Mesothelial cell of epicardium (in vitro differentiated cells): ENCODE measurements around the gene AP2A1. TPM values are rescaled to one million over a fixed set of nuclear protein-coding genes. Genes with fewer than 3 reads are reported as not detected.
A peak's percentile ranks its signal among the peaks of the same experiment; 100 is the strongest.

ENCODE experiments used
- DNase-seq, 2 experiments: peaks; one replicate each; pipeline ENCODE4 v3.0.0; 2021; ENCODE audit warnings: low spot score in 2 of 2; ENCODE audit not compliant: unreplicated experiment in 2 of 2
- H3K27ac Mint-ChIP-seq: 2 replicates; pipeline ENCODE4 v1.8.0; 2021; ENCODE audit warnings: mixed read lengths
- H3K27me3 Mint-ChIP-seq: 2 replicates; pipeline ENCODE4 v1.8.0; 2021; ENCODE audit warnings: low read depth, mixed read lengths
- H3K36me3 Mint-ChIP-seq: 2 replicates; pipeline ENCODE4 v1.8.0; 2021; ENCODE audit warnings: mixed read lengths
- H3K4me1 Mint-ChIP-seq: 2 replicates; pipeline ENCODE4 v1.8.0; 2021; ENCODE audit warnings: mixed read lengths
- H3K4me3 Mint-ChIP-seq: 2 replicates; pipeline ENCODE4 v1.8.0; 2021; ENCODE audit warnings: mild to moderate bottlenecking, moderate library complexity, mixed read lengths
- H3K9me3 Mint-ChIP-seq: 2 replicates; pipeline ENCODE4 v1.8.0; 2021; ENCODE audit warnings: mixed read lengths
- CTCF ChIP-seq: fragments of 200-600 bp; sonication (generic); IDR thresholded peaks from one replicate; pipeline ENCODE4 v1.5.0; 2021; ENCODE audit warnings: antibody characterized with exemption; ENCODE audit not compliant: unreplicated experiment
- microRNA-seq: library from miRNA; unstranded; fragments of <30 nt; microRNA quantifications from one replicate; pipeline ENCODE4 v1.2.0, GENCODE V29; 2021; ENCODE audit warnings: inconsistent platforms, mixed read lengths
- total RNA-seq: library from RNA; stranded (reverse); gene quantifications from 3 replicates; pipeline ENCODE4 v1.2.1, GENCODE V29; 2021

Gene AP2A1
- total RNA-seq, 1 donor from 2014 or later: 85.2 TPM

- no peak for DNase-seq
- Mint-ChIP-seq H3K27me3 (no peaks in the 10 kb centered on the region), H3K4me3 (peak overlapping the region; percentile 48), H3K4me1 (peaks cover 25% of the 10 kb centered on the region), H3K27ac (peak overlapping the region; percentile 68), H3K9me3 (peaks cover 11% of the 10 kb centered on the region), H3K36me3 (peaks cover 19% of the 10 kb centered on the region)
- TF ChIP-seq CTCF: no peak
Observed at GRCh38 chr19:49853852-49854377, 87.1 kb downstream of the AP2A1 start.

- Mint-ChIP-seq H3K9me3 (peaks cover 7% of the 10 kb centered on the region), H3K36me3 (peaks cover 14% of the 10 kb centered on the region), H3K27me3 (no peaks in the 10 kb centered on the region), H3K4me1 (peaks cover 25% of the 10 kb centered on the region), H3K4me3 (no peak overlapping the region), H3K27ac (no peak overlapping the region)
- no peak for DNase-seq
- TF ChIP-seq CTCF: no peak
Observed at GRCh38 chr19:49854378-49855263, 87.8 kb downstream of the AP2A1 start.

- peaks cover 19% of the 10 kb centered on the region for H3K4me1 Mint-ChIP-seq
- H3K36me3 Mint-ChIP-seq: peaks cover 7% of the 10 kb centered on the region
- peaks cover under 1% of the 10 kb centered on the region for H3K9me3 Mint-ChIP-seq
- TF ChIP-seq CTCF: no peak
- H3K27ac Mint-ChIP-seq: peak overlapping the region; percentile 53
- no peaks in the 10 kb centered on the region for H3K27me3 Mint-ChIP-seq
- no peak overlapping the region for H3K4me3 Mint-ChIP-seq
- no peak for DNase-seq
Observed at GRCh38 chr19:49855277-49855675, 88.5 kb downstream of the AP2A1 start.

GRCh38 chr19:49855676-49856573 lies 89.1 kb downstream of the AP2A1 start:
- peaks cover 19% of the 10 kb centered on the region for H3K4me1 Mint-ChIP-seq
- TF ChIP-seq CTCF: no peak
- H3K27me3 Mint-ChIP-seq: no peaks in the 10 kb centered on the region
- peaks cover 7% of the 10 kb centered on the region for H3K36me3 Mint-ChIP-seq
- peak overlapping the region; percentile 53 for H3K27ac Mint-ChIP-seq
- no peak for DNase-seq
- H3K9me3 Mint-ChIP-seq: no peaks in the 10 kb centered on the region
- H3K4me3 Mint-ChIP-seq: no peak overlapping the region

GRCh38 chr19:49856574-49857021 lies 89.8 kb downstream of the AP2A1 start:
- no peak for DNase-seq
- H3K9me3 Mint-ChIP-seq: no peaks in the 10 kb centered on the region
- H3K4me3 Mint-ChIP-seq: no peak overlapping the region
- peaks cover 9% of the 10 kb centered on the region for H3K36me3 Mint-ChIP-seq
- no peak for TF ChIP-seq CTCF
- H3K4me1 Mint-ChIP-seq: peaks cover 21% of the 10 kb centered on the region
- no peaks in the 10 kb centered on the region for H3K27me3 Mint-ChIP-seq
- H3K27ac Mint-ChIP-seq: no peak overlapping the region

Small RNAs within 50 kb of the gene (microRNA-seq; reads per million reads assigned to microRNA genes)
- gene MIR4749 (9.4 reads per million, percentile 31 among the genes with 10 or more reads in this experiment), gene MIR6799 (4.4 reads per million, percentile 15 among the genes with 10 or more reads in this experiment), gene MIR6800 (2.3 reads per million)

Other genes with a start within 250 kb of the AP2A1 start
- gene RCN3, start 239.0 kb upstream of the AP2A1 start, total RNA-seq: 30.3 to 35.1 TPM (median 31.1 TPM) in 3 replicates
- gene NOSIP, start 186.4 kb upstream of the AP2A1 start, total RNA-seq: 53.3 to 60.7 TPM (median 60.1 TPM) in 3 replicates
- gene PRRG2, start 185.7 kb upstream of the AP2A1 start, total RNA-seq: 0.87 to 1.4 TPM (median 1.1 TPM) in 3 replicates
- gene PRR12, start 175.8 kb upstream of the AP2A1 start, total RNA-seq: 53.3 to 58.5 TPM (median 54.2 TPM) in 3 replicates
- gene RRAS, start 126.9 kb upstream of the AP2A1 start, total RNA-seq: 26.0 to 28.6 TPM (median 26.9 TPM) in 3 replicates
- 87.3 to 89.9 TPM (median 88.9 TPM) in 3 replicates for gene SCAF1, start 124.8 kb upstream of the AP2A1 start, total RNA-seq
- gene IRF3, start 101.1 kb upstream of the AP2A1 start, total RNA-seq: 89.4 to 101 TPM (median 95.0 TPM) in 3 replicates
- gene BCL2L12, start 101.1 kb upstream of the AP2A1 start, total RNA-seq: 44.5 to 46.0 TPM (median 44.7 TPM) in 3 replicates
- gene PRMT1, start 89.7 kb upstream of the AP2A1 start, total RNA-seq: 273 to 283 TPM (median 280 TPM) in 3 replicates
- 10.4 to 10.5 TPM (median 10.4 TPM) in 3 replicates for gene ADM5, start 77.4 kb upstream of the AP2A1 start, total RNA-seq
- 60.3 to 62.5 TPM (median 60.9 TPM) in 3 replicates for gene CPT1C, start 75.9 kb upstream of the AP2A1 start, total RNA-seq
- gene TSKS, start 3.7 kb upstream of the AP2A1 start, total RNA-seq: not detected in 3 replicates
- 23.1 to 25.8 TPM (median 23.2 TPM) in 3 replicates for gene FUZ, start 46.3 kb downstream of the AP2A1 start, total RNA-seq
- 103 to 107 TPM (median 105 TPM) in 3 replicates for gene MED25, start 51.3 kb downstream of the AP2A1 start, total RNA-seq
- 415 to 431 TPM (median 422 TPM) in 3 replicates for gene PTOV1, start 84.2 kb downstream of the AP2A1 start, total RNA-seq
- gene PNKP, start 100.6 kb downstream of the AP2A1 start, total RNA-seq: 96.6 to 103 TPM (median 97.8 TPM) in 3 replicates
- gene AKT1S1, start 110.4 kb downstream of the AP2A1 start, total RNA-seq: 41.8 to 45.3 TPM (median 42.5 TPM) in 3 replicates
- gene TBC1D17, start 110.7 kb downstream of the AP2A1 start, total RNA-seq: 46.8 to 53.7 TPM (median 49.7 TPM) in 3 replicates
- 1.3 to 1.7 TPM (median 1.6 TPM) in 3 replicates for gene IL4I1, start 129.9 kb downstream of the AP2A1 start, total RNA-seq
- gene ATF5, start 162.2 kb downstream of the AP2A1 start, total RNA-seq: 21.7 to 22.7 TPM (median 22.1 TPM) in 3 replicates
- 67.6 to 78.9 TPM (median 71.8 TPM) in 3 replicates for gene NUP62, start 162.5 kb downstream of the AP2A1 start, total RNA-seq
- gene SIGLEC11, start 194.2 kb downstream of the AP2A1 start, total RNA-seq: 0.62 to 2.8 TPM (median 1.7 TPM) in 3 replicates